SH-SY5Y (cell line): ENCODE results near the gene PDK2.

ENCODE experiments used
- GATA2 ChIP-seq: IDR thresholded peaks from 2 replicates; pipeline ENCODE4 v1.6.1; 2011; ENCODE audit warnings: mild to moderate bottlenecking, low read depth, low read length
- GATA3 ChIP-seq: IDR thresholded peaks from 2 replicates; pipeline ENCODE4 v1.6.1; 2011; ENCODE audit warnings: low read depth, mild to moderate bottlenecking, low read length, moderate library complexity

GRCh38 chr17:50099003-50099402 lies 3.9 kb downstream of the PDK2 start:
- no peak for TF ChIP-seq GATA3
- no peak for TF ChIP-seq GATA2
